H4 (cell line): ENCODE data around the gene TIMMDC1. TPM values are rescaled to one million over a fixed set of nuclear protein-coding genes. Genes with fewer than 3 reads are reported as not detected.
"Not testable (repeated sequence)": the region's sequence is repeated elsewhere in the genome, so short reads cannot be mapped to it uniquely, and the experiment has no call there.

ENCODE experiments used
- DNase-seq: peaks from one replicate; pipeline ENCODE4 v3.0.0-alpha.2; 2015; ENCODE audit warnings: low spot score
- total RNA-seq: library from RNA; depleted of rRNA; stranded (reverse); fragments of >200 nt; shearing (Covaris generic); gene quantifications from 2 replicates; pipeline ENCODE4 v1.2.3, GENCODE V29; 2014; rRNA removed

Gene TIMMDC1
- total RNA-seq, 1 experiment from 2014 or later = 112 TPM

DNA sequence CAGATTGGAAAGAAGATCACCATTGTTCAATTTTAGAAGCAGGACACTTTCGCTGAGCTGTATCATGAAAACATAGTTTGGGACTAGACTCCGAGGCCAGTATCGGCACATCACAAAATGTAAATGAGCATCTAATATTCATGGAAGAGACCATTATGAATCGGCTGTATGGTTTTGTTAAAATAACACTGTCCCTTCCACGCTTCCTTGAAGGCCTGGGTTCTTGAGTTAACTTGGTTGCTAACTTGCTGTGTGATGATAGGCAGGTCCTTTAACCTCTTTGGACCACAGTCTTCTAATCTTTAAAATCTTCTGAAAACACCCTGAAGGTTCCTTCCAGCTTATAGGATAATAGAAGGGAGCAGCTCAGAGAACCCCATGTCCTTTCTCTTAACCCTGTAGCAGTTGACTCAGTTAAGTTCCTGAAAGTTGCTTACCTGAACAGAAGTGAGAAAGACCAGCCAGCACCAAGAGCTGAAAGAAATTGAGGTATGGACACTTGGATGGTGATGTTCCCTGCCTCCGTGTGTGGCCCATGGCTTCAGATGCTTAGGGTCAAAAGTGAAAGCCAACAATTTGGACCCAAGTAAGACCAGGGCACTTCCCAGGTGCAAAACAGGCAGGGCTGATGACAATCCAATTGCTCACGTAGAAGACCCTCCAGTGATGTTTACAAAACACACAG, 59.0 kb downstream of the TIMMDC1 start:
- no peak for DNase-seq

DNA sequence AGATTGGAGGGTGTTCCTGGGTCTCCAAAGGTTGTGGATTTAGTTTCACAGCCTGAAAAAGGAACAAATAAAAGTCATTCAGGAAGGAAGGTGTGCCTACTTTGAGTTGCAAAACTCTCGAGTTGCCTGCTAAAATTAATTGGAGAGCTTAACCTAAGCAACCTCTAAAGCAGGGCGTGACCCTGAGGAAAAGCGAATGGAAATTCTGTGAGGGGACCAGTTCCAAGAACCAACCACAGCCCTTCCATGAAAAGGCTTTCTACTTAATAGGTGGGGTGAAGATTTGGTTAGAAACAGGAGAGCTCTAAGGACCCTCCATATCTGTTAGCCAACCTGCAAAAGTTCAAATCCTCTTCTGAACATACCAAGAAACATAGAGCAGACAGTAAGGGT, 59.5 kb downstream of the TIMMDC1 start:
- DNase-seq = no peak

DNA sequence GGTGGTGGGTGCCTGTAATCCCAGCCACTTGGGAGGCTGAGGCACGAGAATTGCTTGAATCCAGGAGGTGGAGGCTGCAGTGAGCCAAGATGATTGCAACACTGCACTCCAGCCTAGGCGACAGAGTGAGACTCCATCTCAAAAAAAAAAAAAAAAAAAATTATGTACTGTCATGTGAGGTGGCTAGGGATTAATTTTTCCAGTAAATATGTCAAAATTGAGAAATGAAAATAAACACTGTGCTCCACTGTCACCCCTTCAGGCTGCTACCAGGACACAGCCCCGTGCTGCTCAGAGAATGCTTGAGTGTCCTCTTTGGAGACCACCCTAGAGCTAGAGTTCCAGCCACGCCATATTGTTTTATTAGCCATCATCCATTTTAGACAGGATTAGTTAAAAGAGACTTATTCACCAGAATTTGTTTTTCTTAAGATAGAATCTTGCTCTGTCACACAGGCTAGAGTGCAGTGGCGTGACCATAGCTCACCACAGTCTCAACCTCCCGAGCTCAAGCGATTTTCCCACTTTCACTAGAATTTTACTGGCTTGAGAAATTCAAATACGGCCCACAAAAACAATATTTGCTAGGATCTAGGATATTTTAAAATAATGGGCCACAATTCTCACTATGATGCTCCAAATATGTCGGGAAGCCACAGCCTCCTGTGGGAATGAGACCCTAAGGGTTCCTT, 60.4 kb downstream of the TIMMDC1 start:
- no peak for DNase-seq

DNA sequence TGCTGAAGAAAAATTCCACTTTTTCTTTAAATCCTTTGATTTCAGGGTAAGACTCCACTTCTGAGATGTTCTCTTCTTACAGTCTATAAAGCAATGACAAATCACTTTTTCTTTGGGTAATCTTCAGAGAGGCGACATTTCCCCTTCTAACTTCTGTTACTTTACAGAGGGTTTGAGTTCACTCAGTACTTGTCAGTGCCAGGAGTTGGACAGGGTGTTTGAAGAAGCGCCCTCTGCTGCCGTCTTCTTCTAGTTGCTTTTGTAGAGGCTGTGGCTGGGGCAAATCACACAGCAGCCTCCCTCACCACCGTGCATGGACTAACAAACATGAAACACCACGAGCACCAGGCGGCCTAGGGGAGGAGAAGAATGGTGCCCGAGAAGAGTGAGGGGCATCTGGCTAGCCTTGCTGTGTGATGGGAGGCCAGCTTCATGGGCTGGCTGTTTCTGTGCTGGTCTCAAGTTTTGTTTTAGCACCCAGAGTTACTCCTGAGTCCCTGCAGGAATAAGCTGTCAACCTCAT, 61.2 kb downstream of the TIMMDC1 start, which contains the start of gene CD80:
TSS of gene CD80 (minus strand) at position 174 of the 523 bp plus-strand sequence. CDS start 1,886 bp downstream, outside the sequence.
- DNase-seq = peak; percentile 50

DNA sequence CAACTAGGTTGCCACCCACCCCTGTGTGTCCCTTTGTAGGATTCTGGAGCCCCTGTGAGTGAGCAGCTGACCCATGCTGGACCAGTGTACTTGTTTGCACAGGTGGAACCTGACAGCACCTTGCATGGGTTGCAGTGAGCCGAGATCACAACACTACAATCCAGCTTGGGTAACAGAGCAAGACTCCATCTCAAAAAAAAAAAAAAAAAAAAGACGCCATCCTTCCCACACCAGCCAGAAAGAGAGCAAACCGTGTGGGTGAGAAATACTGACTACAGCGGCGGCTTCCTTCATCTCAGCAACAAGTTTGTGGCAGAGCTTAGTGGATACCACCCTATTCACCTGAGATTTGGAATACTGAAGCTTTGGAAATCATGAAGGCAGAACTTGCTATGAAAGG, 61.8 kb downstream of the TIMMDC1 start:
- DNase-seq = no peak

DNA sequence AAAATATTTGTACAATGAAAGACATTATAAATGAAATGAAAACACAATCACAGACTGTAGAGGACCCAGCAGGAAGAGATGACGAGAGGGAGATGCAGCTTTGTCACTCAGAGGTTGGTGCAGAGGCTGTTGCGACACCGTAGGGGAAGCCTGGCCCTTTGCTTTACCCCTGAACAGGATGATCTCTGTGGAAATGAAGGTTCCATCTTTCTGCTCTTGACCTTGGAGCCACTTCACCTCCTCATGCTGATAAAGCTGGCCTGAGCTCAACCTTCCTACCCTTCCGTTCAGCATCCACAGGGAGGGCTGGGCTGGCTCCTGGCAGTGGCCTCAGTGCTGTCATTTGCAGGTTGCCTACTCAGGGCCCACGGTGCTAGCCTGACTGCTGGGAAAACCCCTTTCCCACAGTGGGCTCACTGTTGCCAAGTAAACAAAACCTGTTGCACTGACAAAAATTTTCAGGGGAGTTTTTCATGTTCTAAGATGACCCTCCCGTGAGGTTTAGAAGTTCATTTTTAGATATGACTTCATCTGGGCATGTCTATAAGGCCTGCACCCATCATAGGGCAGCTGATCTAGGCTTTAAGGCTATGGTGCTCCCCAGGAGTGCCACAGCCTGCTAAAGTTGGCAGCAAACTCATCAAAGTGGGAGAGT, 64.1 kb downstream of the TIMMDC1 start:
- no peak for DNase-seq

DNA sequence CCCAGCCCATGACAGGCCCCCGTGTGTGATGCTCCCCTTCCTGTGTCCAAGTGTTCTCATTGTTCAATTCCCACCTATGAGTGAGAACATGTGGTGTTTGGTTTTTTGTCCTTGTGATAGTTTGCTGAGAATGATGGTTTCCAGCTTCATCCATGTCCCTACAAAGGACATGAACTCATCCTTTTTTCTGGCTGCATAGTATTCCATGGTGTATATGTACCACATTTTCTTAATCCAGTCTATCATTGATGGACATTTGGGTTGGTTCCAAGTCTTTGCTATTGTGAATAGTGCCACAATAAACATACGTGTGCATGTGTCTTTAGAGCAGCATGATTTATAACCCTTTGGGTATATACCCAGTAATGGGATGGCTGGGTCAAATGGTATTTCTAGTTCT, 65.0 kb downstream of the TIMMDC1 start:
- DNase-seq = not testable (repeated sequence)

DNA sequence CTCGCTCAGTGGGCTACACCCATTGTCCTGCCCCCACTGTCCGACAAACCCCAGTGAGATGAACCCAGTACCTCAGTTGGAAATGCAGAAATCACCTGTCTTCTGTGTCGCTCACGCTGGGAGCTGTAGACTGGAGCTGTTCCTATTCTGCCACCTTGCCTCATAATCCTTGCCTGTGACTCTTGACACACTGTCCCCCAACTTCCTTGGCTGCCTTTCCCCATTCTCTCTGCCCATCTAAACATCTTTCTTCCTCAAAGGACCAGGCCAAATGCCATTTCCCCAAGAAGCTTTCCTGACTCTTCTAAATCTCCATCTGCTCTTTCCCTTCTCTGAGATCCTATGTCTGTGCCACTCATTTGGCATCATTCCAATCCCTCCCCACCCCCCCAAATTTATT, 70.8 kb downstream of the TIMMDC1 start:
- no peak for DNase-seq

DNA sequence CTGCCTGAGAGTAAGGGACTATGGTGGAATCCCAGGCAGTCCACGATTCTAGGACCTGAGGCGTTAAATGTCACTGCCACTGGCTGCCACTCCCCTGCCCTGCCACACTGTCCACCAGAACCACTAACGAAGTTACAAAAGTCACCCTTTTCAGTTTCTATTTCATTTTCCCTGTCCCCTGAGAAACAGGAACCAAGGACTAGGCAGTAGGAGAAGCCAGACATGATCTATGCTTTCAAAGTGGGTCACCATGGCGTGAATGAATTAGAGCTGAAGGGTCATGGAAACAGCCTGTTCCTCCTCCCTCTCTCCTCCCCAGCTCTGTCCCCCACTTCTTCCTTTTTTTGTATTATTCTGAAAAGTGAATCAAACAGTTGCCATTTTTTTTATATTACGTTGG, 71.9 kb downstream of the TIMMDC1 start:
- DNase-seq = no peak

DNA sequence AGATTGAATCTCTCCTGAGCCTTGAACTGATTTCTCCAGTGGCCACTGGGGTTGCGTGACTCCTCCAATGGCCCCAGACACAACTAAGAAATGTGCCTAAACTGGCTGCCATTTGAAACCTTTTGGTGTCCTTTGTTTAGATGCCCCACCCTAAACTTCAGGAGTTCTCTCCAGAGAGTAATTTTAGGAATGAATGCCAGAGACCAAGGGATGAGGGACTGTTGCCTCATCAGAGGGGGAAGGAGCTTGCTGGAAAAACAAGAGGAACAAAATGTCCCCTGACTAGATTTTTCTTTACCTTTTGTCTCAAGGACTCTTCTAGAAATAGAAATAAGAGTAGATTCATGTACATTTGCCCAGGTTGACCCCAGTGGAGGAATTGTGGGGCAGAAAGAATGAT, 72.9 kb downstream of the TIMMDC1 start:
- DNase-seq = no peak

DNA sequence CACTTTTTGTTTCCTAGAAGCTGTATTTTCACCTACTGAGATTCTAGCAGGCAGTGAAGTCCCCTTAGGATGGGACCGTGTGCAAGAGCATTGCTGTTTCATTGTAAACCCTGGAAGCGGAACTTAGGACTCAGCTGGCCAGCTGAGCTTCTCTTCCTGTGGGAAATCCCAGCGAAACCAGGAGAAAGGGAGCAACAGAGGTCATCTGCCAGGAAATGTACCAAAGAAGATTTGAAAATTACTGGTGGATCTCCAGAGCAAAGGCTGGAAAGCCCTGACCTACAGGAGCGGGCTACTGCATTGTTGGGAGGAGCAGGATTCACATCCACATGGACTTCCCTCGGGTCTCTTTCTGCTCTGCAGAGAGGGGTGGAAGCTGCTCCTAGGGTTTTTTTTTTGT, 73.3 kb downstream of the TIMMDC1 start:
- no peak for DNase-seq

Other genes starting within 250 kb of the TIMMDC1 start
- 4.5 and 6.9 TPM in 2 replicates for gene ARHGAP31, start 204.2 kb upstream of the TIMMDC1 start, total RNA-seq
- 45.2 and 59.5 TPM in 2 replicates for gene TMEM39A, start 34.9 kb upstream of the TIMMDC1 start, total RNA-seq
- 26.6 and 30.8 TPM in 2 replicates for gene POGLUT1, start 29.6 kb upstream of the TIMMDC1 start, total RNA-seq
- gene CD80, start 61.1 kb downstream of the TIMMDC1 start, total RNA-seq = not detected in 2 replicates
- gene ADPRH, start 80.9 kb downstream of the TIMMDC1 start, total RNA-seq = not detected in 2 replicates
- 0.04 and 0.18 TPM in 2 replicates for gene PLA1A, start 99.3 kb downstream of the TIMMDC1 start, total RNA-seq
- gene POPDC2, start 162.0 kb downstream of the TIMMDC1 start, total RNA-seq = 0.06 and 0.54 TPM in 2 replicates
- gene COX17, start 178.9 kb downstream of the TIMMDC1 start, total RNA-seq = 90.9 and 100 TPM in 2 replicates
- 0.17 TPM in 1 of 2 replicates, not detected in the other for gene CFAP91, start 204.5 kb downstream of the TIMMDC1 start, total RNA-seq